GM21717 (cell line): ENCODE results near the gene CD4.

ENCODE experiments used
- ATAC-seq: cut with Tn5 transposase; IDR thresholded peaks from one replicate; pipeline ENCODE4 v1.9.1; 2021; ENCODE audit warnings: mild to moderate bottlenecking, moderate library complexity; ENCODE audit not compliant: unreplicated experiment

The CD4 gene

DNA sequence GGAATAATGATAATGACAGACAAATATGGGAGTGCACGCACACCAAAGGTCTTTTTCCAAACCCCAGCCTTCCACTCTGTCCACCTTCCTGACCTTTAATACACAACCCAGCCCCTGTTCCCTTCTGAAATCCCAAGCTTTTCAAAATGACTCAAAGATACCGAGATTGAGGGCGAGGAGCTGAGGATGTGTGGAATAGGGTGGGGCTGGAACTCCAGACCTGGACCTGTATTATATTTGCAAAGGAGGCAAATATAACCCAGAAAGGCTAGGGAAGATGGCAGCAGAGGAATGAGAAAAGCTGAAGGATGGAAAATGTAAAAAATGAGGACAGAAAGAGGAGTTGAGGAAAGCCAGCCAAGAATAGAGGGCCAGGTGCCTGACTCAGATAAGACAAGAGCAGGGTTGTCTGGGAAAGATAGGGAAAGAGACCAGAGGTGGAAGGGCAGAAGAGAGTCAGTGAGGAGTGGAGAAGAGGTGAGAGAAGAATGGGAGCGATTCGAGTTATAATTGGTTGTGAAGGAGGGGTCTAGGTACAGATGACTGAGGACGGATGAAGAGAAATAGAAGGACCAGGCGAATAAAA is 24.2 kb upstream of the CD4 start:
- no peak for ATAC-seq

DNA sequence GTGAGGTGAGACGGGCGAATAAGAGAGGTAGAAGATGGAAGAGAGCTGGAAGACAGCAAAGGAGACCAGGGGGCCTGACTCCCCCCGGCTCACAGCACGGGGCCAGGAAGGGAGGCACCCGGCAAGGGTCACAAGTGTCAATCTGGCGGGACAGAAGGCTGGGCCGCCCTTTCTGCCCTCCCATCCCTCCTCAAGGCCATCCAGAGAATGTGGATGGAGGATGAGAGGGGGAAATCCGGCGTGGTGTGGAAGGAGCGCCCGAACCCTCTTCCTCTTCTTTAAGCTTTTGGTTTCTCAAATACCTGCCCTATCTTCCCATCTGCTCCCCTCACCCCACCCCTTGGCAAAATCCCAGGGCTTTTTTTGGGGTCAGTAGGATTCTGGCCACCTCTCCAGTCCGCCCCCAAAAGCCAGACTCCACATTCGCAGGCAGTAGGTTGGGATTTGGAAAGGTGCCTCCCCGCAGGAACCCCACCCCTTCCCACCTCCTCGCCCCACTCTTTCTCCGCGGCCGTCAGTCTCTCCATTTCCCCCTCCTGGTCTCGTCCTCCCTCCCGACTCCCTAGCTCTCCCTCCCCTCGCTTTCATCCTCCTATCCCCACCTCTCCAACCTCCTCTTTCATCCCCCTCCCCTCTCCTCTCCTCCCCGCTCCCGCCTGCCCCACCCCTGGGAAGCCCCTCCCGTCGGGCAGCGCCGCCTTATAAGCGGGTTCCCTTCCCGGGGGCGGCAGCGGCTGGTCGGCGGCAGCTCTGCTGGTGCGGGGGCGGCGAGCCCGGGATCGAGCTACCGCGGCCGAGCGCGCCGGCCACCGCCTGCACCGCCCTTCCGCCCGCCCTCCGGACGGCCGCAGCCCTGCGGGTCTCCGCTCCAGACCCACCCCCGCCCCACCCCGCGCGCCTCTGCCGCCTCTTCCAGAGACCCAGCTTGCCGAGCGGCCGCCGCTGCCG is 23.4 kb upstream of the CD4 start, which contains the start of gene PTMS:
TSS of gene PTMS (plus strand) at position 730 of the 948 bp plus-strand sequence. CDS start 343 bp downstream, outside the sequence.
- ATAC-seq, result peak; percentile 13

DNA sequence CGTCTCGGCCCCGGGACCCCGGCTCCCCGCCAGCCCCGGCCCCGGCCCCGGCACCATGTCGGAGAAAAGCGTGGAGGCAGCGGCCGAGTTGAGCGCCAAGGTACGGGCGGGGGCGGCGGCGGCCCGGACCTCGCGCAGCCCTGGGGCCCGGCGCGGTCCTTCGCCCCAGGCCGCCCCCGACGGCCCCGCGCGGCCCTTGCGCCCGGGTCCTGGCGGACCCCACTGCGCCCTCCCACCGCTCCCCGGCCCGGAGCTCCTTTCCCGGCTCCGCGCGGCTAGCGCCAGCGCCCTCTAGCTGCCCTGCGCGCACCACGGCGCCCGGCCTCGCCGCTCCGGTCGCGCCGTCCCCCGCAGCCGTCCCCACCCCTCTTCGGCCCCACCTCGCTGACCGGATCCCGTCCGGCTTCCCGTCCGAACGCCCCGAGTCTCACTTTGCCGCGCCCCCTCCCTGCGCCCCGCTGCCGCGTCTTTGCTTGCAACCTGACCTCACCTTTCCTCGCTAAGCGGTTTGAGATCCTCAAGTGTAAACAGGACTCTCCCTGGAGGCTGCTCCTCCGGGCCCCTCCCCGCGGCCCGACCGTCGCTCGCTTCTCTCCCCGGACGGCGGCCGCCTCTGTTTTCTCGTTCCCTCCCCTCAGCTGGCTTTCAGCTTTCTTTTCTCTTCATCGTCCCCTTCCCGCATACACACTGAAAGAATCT is 22.5 kb upstream of the CD4 start:
- peak; percentile 42 for ATAC-seq

DNA sequence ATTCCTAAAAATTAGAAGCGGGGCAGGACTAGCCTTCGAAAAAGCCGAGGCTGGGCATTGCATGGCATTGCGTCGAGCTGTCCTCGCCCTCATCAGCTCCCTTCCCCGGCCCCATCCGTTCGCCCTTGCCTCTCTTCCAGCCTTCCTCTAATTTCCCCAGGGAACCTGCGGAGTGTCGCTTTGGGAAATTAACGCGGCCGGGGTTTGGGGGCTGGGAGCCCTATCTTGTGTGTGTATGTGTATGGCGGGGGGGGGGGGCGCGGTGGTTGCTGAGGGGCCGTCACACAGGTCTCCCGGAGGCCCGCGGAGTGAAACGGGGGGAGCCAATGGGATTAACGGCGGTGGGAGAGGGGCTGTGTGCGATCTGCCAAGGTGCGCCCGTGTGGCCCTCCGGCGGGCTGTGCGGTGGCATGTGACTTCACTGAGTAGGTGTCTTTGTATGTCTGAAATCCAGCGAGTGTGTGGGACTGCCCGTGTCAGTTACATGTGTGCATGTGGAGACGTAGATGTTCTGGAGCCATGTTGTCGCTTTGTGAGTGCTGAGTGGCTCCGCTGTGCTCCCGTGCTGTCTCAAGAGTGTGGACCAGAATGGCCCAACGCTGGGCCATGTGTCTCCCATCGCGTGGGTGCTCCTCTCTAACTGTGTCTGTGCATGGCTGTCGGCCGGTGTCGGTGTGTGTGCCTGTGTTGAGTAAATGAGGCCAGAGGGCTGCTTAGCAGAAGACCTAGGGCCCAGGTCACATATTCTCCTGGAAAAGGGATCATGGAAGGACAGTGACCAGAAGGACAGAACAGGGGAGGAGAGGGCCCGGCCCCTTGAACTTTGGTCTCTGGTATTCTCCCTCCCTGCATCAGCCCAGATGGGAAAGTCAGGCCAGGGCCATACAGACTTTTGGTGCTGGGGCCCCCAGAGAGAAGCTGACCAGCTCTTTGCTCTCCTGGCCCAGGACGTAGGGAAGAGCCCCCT is 21.7 kb upstream of the CD4 start:
- ATAC-seq, result no peak

DNA sequence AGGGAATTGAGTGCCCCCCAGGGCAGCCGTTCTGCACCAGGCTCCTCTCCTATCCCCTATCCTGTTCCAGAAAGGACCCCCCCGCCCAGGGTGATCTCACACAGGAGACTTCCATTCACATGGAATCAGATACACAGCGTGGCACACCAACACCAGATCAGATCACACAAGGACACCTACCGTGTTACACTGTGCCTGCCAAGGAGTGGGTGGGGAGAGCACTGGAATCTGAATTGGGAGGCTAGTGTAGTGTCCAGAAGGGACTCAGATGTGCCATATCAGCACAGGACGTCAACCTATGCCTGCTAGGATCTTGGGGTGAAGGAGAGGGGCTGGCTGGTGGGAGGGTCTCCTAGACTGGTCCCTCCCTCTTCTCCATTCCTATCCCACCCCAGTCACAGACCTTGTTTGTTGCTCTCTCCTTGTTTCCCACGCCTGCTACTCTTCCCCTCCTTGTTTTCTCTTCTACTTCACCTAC is 20.9 kb upstream of the CD4 start:
- no peak for ATAC-seq

DNA sequence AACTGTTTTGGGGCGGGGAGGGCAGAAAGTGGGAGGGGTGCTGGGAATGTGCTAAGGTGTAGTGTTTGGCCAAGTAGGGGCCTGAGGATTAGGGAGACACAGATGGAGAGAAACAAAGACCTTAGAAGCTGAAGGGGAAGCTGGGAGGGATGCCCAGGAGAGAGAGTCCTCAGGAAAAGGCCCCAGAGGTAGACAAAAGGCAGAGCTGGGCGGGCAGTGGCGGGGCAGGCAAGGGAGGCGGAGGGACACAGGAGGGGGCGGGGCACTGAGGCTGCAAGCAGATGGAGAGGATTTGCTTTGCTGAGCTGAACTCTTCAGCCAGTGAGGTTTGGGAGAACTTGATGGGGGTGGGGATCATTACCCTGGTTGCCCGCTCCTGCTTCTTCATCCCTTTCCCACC is 20.3 kb upstream of the CD4 start:
- no peak for ATAC-seq

DNA sequence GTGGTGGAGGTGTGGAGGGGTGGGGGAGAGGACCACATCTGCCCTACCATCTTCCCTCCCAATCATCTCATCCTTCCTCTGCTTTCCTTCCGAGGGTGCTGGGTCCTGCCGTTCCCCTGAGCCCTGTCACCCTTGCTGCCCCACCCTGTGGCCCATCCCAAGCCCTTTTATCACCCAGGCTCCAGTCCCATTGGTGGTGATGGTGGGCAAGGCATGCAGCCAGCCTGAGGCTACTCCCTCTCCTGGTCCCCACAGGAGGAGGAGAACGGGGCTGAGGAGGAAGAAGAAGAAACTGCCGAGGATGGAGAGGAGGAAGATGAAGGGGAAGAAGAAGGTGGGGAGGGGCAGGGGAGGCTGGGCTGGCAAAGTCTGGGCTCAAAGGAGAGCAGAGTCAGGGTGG is 19.7 kb upstream of the CD4 start:
- ATAC-seq, result no peak

DNA sequence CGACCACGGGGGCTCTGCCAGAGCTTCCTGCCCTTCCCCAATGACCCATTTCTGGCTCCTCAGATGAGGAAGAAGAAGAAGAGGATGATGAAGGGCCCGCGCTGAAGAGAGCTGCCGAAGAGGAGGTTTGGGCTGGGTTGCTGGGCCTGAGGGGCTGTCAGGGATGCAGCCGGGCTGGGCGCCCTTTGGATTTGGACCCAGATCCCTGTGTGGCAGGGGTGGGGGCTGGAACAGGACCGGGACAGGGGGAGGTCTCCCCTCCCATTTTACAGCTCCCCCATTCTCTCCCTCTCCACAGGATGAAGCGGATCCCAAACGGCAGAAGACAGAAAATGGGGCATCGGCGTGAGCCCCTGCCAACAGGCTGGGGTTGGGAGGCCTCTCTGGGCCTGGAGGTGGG is 19.2 kb upstream of the CD4 start:
- no peak for ATAC-seq

DNA sequence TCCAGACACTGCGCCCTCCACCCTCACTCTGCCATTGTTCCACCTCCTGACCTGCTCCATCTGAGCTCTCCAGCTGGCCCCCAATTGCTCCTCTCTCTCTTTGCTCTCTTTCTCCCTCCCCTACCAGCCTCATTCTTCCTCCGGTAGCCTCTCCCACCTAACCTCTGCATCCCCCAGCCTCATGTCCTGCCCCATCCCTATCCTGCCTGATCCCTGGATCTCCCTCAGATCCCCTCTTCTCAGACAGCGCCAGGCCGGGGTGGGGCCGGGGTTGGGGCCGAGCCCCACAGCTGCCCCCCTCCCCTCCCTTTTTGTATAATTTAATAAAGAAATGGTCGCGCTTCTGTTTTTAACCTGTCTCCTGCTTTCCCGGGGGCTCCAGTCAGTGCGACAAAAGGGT is 18.7 kb upstream of the CD4 start:
- ATAC-seq, result no peak

DNA sequence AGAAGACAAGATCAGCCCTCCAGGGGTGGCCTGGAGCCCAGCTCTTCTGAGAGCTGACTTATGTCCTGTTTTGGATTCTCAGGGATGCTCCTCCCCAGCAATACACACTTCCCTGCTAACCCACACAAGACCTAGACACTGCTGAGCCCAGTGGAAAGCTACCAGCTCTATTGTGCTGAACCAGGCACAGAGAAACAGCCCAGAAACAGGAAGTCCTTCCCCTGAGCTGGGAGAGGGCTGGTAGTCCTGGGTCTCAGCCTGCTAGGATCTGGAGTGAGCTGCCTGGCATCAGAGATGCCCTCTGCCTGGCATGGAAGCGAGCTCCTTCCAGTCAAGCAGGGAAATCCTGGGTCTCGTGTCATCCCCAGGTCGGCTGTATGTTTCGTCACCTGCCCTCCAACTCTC is 18.2 kb upstream of the CD4 start:
- no peak for ATAC-seq

DNA sequence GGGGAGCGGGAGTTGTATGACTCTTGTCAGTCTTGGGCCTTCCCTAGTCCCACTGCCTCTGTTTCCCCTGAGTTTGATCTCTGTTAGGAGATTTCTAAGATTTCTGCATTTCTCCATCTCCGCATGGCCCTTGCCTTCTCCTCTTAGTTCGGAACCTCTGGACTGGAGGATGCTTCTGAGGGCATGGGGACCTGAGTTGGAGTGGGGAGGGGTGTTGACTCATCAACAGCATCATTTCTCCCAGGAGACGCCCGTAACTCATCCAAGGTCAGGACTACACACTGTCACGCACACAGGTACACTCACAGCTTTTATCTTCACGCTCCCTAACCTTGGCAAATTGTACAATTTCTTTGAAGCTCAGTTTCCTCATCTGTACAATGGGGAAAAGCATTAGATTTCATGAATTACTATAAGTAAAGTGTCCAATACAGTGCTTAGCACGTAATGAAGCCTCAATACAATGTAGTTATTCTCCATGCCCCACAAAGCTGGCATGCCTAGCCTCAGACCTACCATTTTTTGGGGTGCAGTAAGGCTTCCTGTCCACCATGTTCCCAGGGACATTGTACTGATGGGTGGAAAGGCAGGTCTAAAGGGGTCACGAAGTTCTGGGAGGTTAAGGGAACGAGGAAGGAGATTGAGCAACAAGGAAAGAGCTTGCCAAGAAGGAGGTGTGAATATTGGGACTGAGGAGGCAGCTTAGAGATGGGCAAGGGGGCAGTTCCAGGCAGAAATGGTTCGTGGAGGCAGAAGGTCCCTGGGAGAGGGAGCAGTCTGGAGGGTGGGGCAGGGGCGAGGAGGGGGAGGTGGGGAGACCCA is 17.6 kb upstream of the CD4 start:
- no peak for ATAC-seq

DNA sequence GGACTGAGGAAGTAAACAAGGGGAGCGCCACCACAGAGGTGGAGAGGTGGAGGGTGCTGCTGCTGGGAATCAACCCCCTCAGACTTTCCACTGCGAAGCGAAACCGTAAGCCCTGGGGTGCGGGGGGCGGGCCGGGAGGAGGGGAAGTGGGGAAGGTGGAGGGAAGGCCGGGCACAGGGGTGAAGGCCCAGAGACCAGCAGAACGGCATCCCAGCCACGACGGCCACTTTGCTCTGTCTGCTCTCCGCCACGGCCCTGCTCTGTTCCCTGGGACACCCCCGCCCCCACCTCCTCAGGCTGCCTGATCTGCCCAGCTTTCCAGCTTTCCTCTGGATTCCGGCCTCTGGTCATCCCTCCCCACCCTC is 17.0 kb upstream of the CD4 start, which contains the start of gene LAG3:
TSS of gene LAG3 (plus strand) at position 190 of the 365 bp plus-strand sequence. CDS start 333 bp downstream, outside the sequence.
- ATAC-seq, result no peak

DNA sequence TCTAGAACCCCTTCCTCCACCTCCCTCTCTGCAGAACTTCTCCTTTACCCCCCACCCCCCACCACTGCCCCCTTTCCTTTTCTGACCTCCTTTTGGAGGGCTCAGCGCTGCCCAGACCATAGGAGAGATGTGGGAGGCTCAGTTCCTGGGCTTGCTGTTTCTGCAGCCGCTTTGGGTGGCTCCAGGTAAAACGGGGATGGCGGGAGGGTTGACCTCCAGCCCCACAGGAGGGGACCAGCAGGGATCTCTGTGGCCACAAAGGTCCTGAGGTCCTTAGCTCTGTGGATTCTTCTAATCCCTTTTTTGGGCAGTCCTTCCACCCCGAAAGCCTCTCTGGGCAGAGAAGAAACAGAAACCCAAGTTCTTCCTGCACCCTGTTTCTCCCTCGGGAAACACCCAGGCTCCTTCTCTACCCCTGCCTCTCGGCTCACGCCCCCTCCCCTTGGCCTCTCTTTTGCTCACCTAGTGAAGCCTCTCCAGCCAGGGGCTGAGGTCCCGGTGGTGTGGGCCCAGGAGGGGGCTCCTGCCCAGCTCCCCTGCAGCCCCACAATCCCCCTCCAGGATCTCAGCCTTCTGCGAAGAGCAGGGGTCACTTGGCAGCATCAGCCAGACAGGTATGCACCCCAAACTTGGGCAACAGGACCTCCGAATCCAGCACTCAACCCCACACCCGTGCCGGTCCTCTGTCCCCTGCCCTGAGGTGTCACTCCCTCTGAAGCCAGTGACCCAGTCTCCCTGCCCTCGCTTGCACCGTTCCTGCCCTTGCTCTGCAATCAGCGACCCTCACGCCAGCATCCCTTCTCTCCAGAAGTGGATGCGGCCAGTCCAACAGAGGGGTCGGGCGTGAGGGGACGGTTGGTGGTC is 16.4 kb upstream of the CD4 start:
- ATAC-seq, result no peak

DNA sequence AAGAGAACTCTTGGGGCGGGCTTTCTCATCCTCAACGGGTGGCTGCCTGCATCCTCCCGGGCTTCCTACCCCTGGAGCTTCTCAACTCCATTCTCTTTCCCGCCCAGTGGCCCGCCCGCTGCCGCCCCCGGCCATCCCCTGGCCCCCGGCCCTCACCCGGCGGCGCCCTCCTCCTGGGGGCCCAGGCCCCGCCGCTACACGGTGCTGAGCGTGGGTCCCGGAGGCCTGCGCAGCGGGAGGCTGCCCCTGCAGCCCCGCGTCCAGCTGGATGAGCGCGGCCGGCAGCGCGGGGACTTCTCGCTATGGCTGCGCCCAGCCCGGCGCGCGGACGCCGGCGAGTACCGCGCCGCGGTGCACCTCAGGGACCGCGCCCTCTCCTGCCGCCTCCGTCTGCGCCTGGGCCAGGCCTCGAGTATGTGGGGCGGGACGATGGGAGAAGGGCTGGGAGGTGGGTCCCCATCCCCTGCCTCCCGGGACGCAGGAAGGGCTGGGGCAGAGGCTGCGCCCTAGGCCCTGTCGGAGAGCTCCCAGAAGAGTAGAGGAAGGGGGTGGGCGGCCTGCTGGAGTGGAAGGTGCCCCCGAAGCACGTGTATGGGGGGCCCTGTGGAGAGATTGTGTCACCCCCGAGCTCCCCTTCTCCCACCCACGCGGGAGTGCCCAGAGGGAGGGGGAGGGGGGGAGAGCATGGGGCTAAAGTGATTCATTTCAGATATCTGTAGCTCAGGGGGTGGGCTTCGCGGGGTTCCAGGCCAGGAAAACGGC is 15.6 kb upstream of the CD4 start:
- no peak for ATAC-seq

DNA sequence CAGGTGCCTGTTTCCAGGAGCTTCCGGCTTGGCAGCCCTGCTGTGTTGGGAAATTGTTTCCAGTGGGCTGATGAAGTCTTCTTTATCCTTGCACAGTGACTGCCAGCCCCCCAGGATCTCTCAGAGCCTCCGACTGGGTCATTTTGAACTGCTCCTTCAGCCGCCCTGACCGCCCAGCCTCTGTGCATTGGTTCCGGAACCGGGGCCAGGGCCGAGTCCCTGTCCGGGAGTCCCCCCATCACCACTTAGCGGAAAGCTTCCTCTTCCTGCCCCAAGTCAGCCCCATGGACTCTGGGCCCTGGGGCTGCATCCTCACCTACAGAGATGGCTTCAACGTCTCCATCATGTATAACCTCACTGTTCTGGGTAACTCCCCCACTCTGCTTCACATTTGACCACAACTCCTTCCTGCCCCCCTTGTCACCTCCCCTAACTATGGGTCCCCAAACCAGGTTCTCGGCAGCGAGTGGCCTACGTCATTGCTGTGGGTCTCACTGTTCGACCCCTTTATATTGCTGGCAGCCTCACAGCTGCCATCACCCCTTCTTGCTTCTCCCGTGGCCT is 14.7 kb upstream of the CD4 start:
- no peak for ATAC-seq

DNA sequence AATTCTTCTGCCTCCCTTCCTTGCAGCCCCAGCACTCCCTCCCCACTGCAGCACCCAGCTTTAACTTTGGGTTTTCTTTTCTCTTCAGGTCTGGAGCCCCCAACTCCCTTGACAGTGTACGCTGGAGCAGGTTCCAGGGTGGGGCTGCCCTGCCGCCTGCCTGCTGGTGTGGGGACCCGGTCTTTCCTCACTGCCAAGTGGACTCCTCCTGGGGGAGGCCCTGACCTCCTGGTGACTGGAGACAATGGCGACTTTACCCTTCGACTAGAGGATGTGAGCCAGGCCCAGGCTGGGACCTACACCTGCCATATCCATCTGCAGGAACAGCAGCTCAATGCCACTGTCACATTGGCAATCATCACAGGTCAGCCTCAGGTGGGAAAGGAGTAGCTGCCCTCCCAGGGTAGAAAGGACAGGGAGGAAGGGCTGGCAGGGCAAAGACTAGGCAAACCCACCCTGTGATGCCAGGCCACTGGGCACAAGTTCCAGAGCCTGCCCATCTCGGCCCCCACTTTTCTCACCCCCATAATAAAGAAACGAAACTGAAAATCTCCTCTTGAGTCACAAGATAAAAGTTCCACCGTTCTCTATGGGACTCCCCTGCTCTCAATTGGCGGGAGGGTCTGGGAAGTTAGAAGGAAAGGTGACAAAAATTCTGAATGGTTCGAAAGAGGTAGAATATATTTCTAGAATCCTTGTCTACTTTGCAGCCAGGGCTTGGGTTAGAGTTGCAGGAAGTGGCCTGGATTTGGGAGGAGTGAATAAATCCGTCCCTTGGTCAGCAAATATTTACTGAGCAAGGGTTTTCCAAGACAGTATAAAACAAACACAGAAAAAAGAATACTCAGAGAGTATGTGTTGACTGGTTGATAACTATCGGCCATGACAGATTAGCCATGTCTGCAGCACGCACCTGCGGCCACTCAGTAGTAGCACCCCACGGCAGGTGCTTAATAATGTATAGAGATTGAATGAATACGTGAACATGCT is 13.8 kb upstream of the CD4 start:
- ATAC-seq, result no peak
